Activated naive CD8-positive, alpha-beta T cell treated with anti-CD3 and anti-CD28 coated beads for 36 hours (primary cell): Measurements from ENCODE around the gene TUBA3C. TPM values are rescaled to one million over a fixed set of nuclear protein-coding genes. Genes with fewer than 3 reads are reported as not detected.
"Not testable (repeated sequence)": the region's sequence is repeated elsewhere in the genome, so short reads cannot be mapped to it uniquely, and the experiment has no call there.

Experiments used
- DNase-seq: peaks from one replicate; pipeline ENCODE4 v3.0.0; 2021
- H3K27ac Mint-ChIP-seq: one replicate; pipeline ENCODE4 v1.8.0; 2022; ENCODE audit warnings: mild to moderate bottlenecking, moderate library complexity, mixed read lengths
- H3K27me3 Mint-ChIP-seq: one replicate; pipeline ENCODE4 v1.8.0; 2022; ENCODE audit warnings: mild to moderate bottlenecking, mixed read lengths
- H3K36me3 Mint-ChIP-seq: one replicate; pipeline ENCODE4 v1.8.0; 2021; ENCODE audit warnings: mild to moderate bottlenecking, mixed read lengths
- H3K4me1 Mint-ChIP-seq: one replicate; pipeline ENCODE4 v1.8.0; 2021; ENCODE audit warnings: mixed read lengths
- H3K4me3 Mint-ChIP-seq: one replicate; pipeline ENCODE4 v1.8.0; 2022; ENCODE audit warnings: mild to moderate bottlenecking, moderate library complexity, mixed read lengths
- H3K9me3 Mint-ChIP-seq: one replicate; pipeline ENCODE4 v1.8.0; 2022; ENCODE audit warnings: mixed read lengths
- total RNA-seq, 2 experiments: library from RNA; stranded (reverse); gene quantifications; one replicate each; pipeline ENCODE4 v1.2.3, GENCODE V29; 2021

Gene TUBA3C
- not detected for total RNA-seq

GRCh38 chr13:19181621-19182485, at the start of gene TUBA3C:
Gene TUBA3C, minus strand, starts transcription at chr13:19181824. Its CDS starts 77 bp downstream, at chr13:19181747.
- no peak for DNase-seq
- Mint-ChIP-seq H3K27ac (no peak within 1 kb of the TSS), H3K9me3 (no peaks in the 10 kb centered on the region), H3K36me3 (no peaks in the 10 kb centered on the region), H3K4me3 (no peak within 1 kb of the TSS), H3K27me3 (no peaks in the 10 kb centered on the region), H3K4me1 (no peaks in the 10 kb centered on the region)

GRCh38 chr13:19207413-19207812, 25.8 kb upstream of the TUBA3C start:
- not testable (repeated sequence) for H3K9me3 Mint-ChIP-seq, H3K27me3 Mint-ChIP-seq, DNase-seq, H3K27ac Mint-ChIP-seq, H3K4me1 Mint-ChIP-seq, H3K4me3 Mint-ChIP-seq, H3K36me3 Mint-ChIP-seq

- not testable (repeated sequence) for DNase-seq, H3K27ac Mint-ChIP-seq, H3K9me3 Mint-ChIP-seq, H3K4me3 Mint-ChIP-seq, H3K4me1 Mint-ChIP-seq, H3K27me3 Mint-ChIP-seq, H3K36me3 Mint-ChIP-seq
These were observed 11.0 kb upstream of the TUBA3C start for GRCh38 chr13:19192622-19193021.

GRCh38 chr13:19189911-19190310, 8.3 kb upstream of the TUBA3C start:
- DNase-seq, H3K4me1 Mint-ChIP-seq, H3K9me3 Mint-ChIP-seq, H3K27me3 Mint-ChIP-seq, H3K36me3 Mint-ChIP-seq, H3K27ac Mint-ChIP-seq, H3K4me3 Mint-ChIP-seq: not testable (repeated sequence)

- not testable (repeated sequence) for H3K27ac Mint-ChIP-seq, H3K4me1 Mint-ChIP-seq, DNase-seq, H3K36me3 Mint-ChIP-seq, H3K4me3 Mint-ChIP-seq, H3K27me3 Mint-ChIP-seq, H3K9me3 Mint-ChIP-seq
These were observed 7.7 kb upstream of the TUBA3C start for GRCh38 chr13:19189368-19189767.

- Mint-ChIP-seq H3K9me3 (peaks cover 2% of the 10 kb centered on the region), H3K36me3 (no peaks in the 10 kb centered on the region), H3K4me3 (no peak overlapping the region), H3K27ac (no peak overlapping the region), H3K27me3 (peaks cover 4% of the 10 kb centered on the region), H3K4me1 (no peaks in the 10 kb centered on the region)
- DNase-seq = no peak
These were observed 4.4 kb upstream of the TUBA3C start for GRCh38 chr13:19185865-19186645.

GRCh38 chr13:19185086-19185864, 3.7 kb upstream of the TUBA3C start:
- no peak overlapping the region for H3K27ac Mint-ChIP-seq
- H3K4me3 Mint-ChIP-seq = no peak overlapping the region
- no peaks in the 10 kb centered on the region for H3K9me3 Mint-ChIP-seq
- no peaks in the 10 kb centered on the region for H3K4me1 Mint-ChIP-seq
- no peaks in the 10 kb centered on the region for H3K36me3 Mint-ChIP-seq
- DNase-seq = no peak
- H3K27me3 Mint-ChIP-seq = no peaks in the 10 kb centered on the region

- Mint-ChIP-seq H3K27me3 (no peaks in the 10 kb centered on the region), H3K9me3 (no peaks in the 10 kb centered on the region), H3K4me1 (no peaks in the 10 kb centered on the region), H3K36me3 (no peaks in the 10 kb centered on the region), H3K27ac (no peak overlapping the region), H3K4me3 (no peak overlapping the region)
- no peak for DNase-seq
These were observed 2.6 kb upstream of the TUBA3C start for GRCh38 chr13:19184176-19184575.

- Mint-ChIP-seq H3K27ac (peak overlapping the region; percentile 25), H3K27me3 (no peaks in the 10 kb centered on the region), H3K36me3 (no peaks in the 10 kb centered on the region), H3K9me3 (no peaks in the 10 kb centered on the region), H3K4me1 (no peaks in the 10 kb centered on the region), H3K4me3 (no peak overlapping the region)
- DNase-seq = no peak
These were observed 2.1 kb upstream of the TUBA3C start for GRCh38 chr13:19183676-19184075.

- H3K9me3 Mint-ChIP-seq = no peaks in the 10 kb centered on the region
- no peak overlapping the region for H3K4me3 Mint-ChIP-seq
- no peak for DNase-seq
- H3K36me3 Mint-ChIP-seq = no peaks in the 10 kb centered on the region
- H3K27me3 Mint-ChIP-seq = no peaks in the 10 kb centered on the region
- H3K4me1 Mint-ChIP-seq = no peaks in the 10 kb centered on the region
- no peak overlapping the region for H3K27ac Mint-ChIP-seq
These were observed 912 bp upstream of the TUBA3C start for GRCh38 chr13:19182536-19182935.

- H3K27ac Mint-ChIP-seq = no peak overlapping the region
- no peaks in the 10 kb centered on the region for H3K27me3 Mint-ChIP-seq
- no peak overlapping the region for H3K4me3 Mint-ChIP-seq
- no peaks in the 10 kb centered on the region for H3K36me3 Mint-ChIP-seq
- no peaks in the 10 kb centered on the region for H3K4me1 Mint-ChIP-seq
- no peak for DNase-seq
- no peaks in the 10 kb centered on the region for H3K9me3 Mint-ChIP-seq
These were observed 503 bp downstream of the TUBA3C start for GRCh38 chr13:19181021-19181620.

- H3K4me1 Mint-ChIP-seq = no peaks in the 10 kb centered on the region
- H3K27ac Mint-ChIP-seq = no peak overlapping the region
- DNase-seq = no peak
- H3K27me3 Mint-ChIP-seq = no peaks in the 10 kb centered on the region
- H3K9me3 Mint-ChIP-seq = no peaks in the 10 kb centered on the region
- H3K4me3 Mint-ChIP-seq = no peak overlapping the region
- H3K36me3 Mint-ChIP-seq = no peaks in the 10 kb centered on the region
These were observed 1.7 kb downstream of the TUBA3C start for GRCh38 chr13:19179916-19180315.

- Mint-ChIP-seq H3K27me3 (no peaks in the 10 kb centered on the region), H3K27ac (no peak overlapping the region), H3K4me3 (no peak overlapping the region), H3K36me3 (no peaks in the 10 kb centered on the region), H3K9me3 (no peaks in the 10 kb centered on the region), H3K4me1 (no peaks in the 10 kb centered on the region)
- no peak for DNase-seq
These were observed 2.6 kb downstream of the TUBA3C start for GRCh38 chr13:19178901-19179593.

- not testable (repeated sequence) for H3K4me3 Mint-ChIP-seq, DNase-seq, H3K4me1 Mint-ChIP-seq, H3K27ac Mint-ChIP-seq, H3K36me3 Mint-ChIP-seq, H3K27me3 Mint-ChIP-seq, H3K9me3 Mint-ChIP-seq
These were observed 4.4 kb downstream of the TUBA3C start for GRCh38 chr13:19176981-19177776.
